OCI-LY7 (cell line): ENCODE results near the gene GRAMD2B. TPM values are rescaled to one million over a fixed set of nuclear protein-coding genes. Genes with fewer than 3 reads are reported as not detected.

Experiments
- BruUV-seq: library from RNA; stranded (reverse); fragments of 400-500 nt; replicated peaks from 2 replicates; lab custom pipeline; 2021; lab: Mats Ljungman, UMichigan
- CTCF ChIA-PET: fragments of 300-600 bp; sonication (Branson Sonifier 250); formaldehyde crosslinking; loops from one replicate; lab custom pipeline; 2022; ENCODE audit warnings: antibody characterized with exemption; ENCODE audit not compliant: unreplicated experiment; lab: Charles Lee
- POLR2A ChIA-PET: fragments of 300-600 bp; sonication (Branson Sonifier 250); formaldehyde crosslinking; loops from one replicate; lab custom pipeline; 2022; ENCODE audit warnings: antibody characterized with exemption; lab: Charles Lee
- DNase-seq: peaks from one replicate; pipeline ENCODE4 v3.0.0-alpha.2; 2015; ENCODE audit warnings: low spot score
- H2AFZ ChIP-seq: fragments of 200-600 bp; sonication (generic), shearing (Covaris generic); 2 replicates; pipeline ENCODE4 v1.6.1; 2014; ENCODE audit warnings: mild to moderate bottlenecking, antibody characterized with exemption, low read length, moderate library complexity
- H3K27ac ChIP-seq: fragments of 200-600 bp; sonication (generic); 2 replicates; pipeline ENCODE4 v1.5.1; 2014; ENCODE audit warnings: mixed run types, low read depth, mild to moderate bottlenecking, moderate library complexity, low read length, inconsistent platforms; ENCODE audit not compliant: poor library complexity, severe bottlenecking
- H3K36me3 ChIP-seq: fragments of 200-600 bp; sonication (generic); 2 replicates; pipeline ENCODE4 v1.6.1; 2014; ENCODE audit warnings: mild to moderate bottlenecking, antibody characterized with exemption, low read length, moderate library complexity, mixed read lengths; ENCODE audit not compliant: insufficient read depth
- H3K4me1 ChIP-seq: fragments of 200-600 bp; sonication (generic); 2 replicates; pipeline ENCODE4 v1.5.1; 2014; ENCODE audit warnings: mild to moderate bottlenecking, low read length; ENCODE audit not compliant: insufficient read depth, poor library complexity, severe bottlenecking
- H3K4me2 ChIP-seq: fragments of 200-600 bp; sonication (generic); 2 replicates; pipeline ENCODE4 v1.6.1; 2014; ENCODE audit warnings: mild to moderate bottlenecking, low read length
- H3K4me3 ChIP-seq: fragments of 200-600 bp; sonication (generic); 2 replicates; pipeline ENCODE4 v1.5.1; 2014; ENCODE audit warnings: mild to moderate bottlenecking, low read depth, low read length; ENCODE audit not compliant: poor library complexity, severe bottlenecking
- H3K79me2 ChIP-seq: fragments of 200-600 bp; sonication (generic); 2 replicates; pipeline ENCODE4 v1.6.1; 2016; ENCODE audit warnings: low read depth, mild to moderate bottlenecking, low read length, moderate library complexity, mixed read lengths; ENCODE audit not compliant: insufficient read depth
- H3K9me2 ChIP-seq: fragments of 200-600 bp; sonication (generic); 2 replicates; pipeline ENCODE4 v1.6.1; 2016; ENCODE audit warnings: mild to moderate bottlenecking, low read length, mixed read lengths; ENCODE audit not compliant: insufficient read depth
- H3K9me3 ChIP-seq: fragments of 200-600 bp; sonication (generic); 2 replicates; pipeline ENCODE4 v1.6.1; 2014; ENCODE audit warnings: mild to moderate bottlenecking, mixed run types, low read length, mixed read lengths
- H4K20me1 ChIP-seq: fragments of 200-600 bp; sonication (generic); 2 replicates; pipeline ENCODE4 v1.6.1; 2014; ENCODE audit warnings: mild to moderate bottlenecking, antibody characterized with exemption, low read length, moderate library complexity, mixed read lengths; ENCODE audit not compliant: insufficient read depth
- EZH2phosphoT487 ChIP-seq: fragments of 200-600 bp; sonication (generic); IDR thresholded peaks from 2 replicates; pipeline ENCODE4 v1.6.1; 2018; ENCODE audit warnings: low read depth, borderline replicate concordance, mild to moderate bottlenecking, mixed run types, antibody characterized with exemption, low read length, moderate library complexity, mixed read lengths
- intact Hi-C: fragments of 100-400 bp; cut with micrococcal nuclease; formaldehyde crosslinking; loops from one replicate; pipeline ENCODE4 v1.10.0; 2022; ENCODE audit not compliant: unreplicated experiment
- total RNA-seq, 2 experiments: library from RNA; depleted of rRNA in 1 of 2; stranded (reverse); fragments of >200 nt in 1 of 2; shearing (Covaris generic) in 1 of 2; gene quantifications; 2 replicates each; pipeline ENCODE4 v1.2.3, GENCODE V29; 2014 to 2022
- TF ChIP-seq, protein P1 (sequence below): fragments of 200-600 bp; sonication (generic); conservative IDR thresholded peaks from 2 replicates; pipeline ENCODE4 v1.5.1; 2014; ENCODE audit warnings: mild to moderate bottlenecking, antibody characterized with exemption, low read length, moderate library complexity, mixed read lengths

Gene GRAMD2B
- total RNA-seq, 2 experiments from 2014 or later: not detected

DNA sequence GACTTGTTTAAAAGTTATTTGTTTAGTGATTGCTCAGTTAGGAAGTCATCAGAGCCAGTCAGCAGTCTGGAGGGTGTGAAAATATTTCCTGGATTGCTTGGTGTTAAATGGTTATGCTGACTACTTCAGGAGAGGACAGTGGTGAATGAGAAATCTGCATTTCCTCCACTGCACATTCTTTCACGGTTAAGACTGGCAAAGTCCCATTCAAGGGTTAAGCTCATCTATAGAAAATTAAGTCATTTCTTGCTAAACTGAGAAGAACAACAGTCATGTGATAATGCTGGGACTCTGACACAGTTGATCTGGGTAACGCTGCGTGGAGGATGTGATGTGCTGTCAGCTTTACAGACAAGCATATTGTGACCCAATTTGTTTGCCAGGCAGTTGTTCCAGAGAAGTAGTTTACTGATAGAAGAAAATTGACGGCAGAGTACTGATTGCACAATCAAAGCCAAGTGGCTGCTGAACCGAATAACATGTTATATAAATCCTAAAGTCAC, 80.4 kb downstream of the GRAMD2B start:
- Histone ChIP-seq H3K36me3 (no peaks in the 10 kb centered on the region), H3K4me3 (no peak overlapping the region), H3K4me2 (no peak overlapping the region), H3K79me2 (no peaks in the 10 kb centered on the region), H2AFZ (no peak overlapping the region), H4K20me1 (no peaks in the 10 kb centered on the region), H3K27ac (no peak overlapping the region), H3K9me2 (no peaks in the 10 kb centered on the region), H3K4me1 (peaks cover under 1% of the 10 kb centered on the region), H3K9me3 (no peaks in the 10 kb centered on the region)
- intact Hi-C loops: loop anchor here (5.0 kb wide), 1 partner anchor 34 kb away; no protein-coding TSS in a partner anchor
- no TSS peak for BruUV-seq
- TF ChIP-seq EZH2phosphoT487: no peak
- TF ChIP-seq, protein P1, sequence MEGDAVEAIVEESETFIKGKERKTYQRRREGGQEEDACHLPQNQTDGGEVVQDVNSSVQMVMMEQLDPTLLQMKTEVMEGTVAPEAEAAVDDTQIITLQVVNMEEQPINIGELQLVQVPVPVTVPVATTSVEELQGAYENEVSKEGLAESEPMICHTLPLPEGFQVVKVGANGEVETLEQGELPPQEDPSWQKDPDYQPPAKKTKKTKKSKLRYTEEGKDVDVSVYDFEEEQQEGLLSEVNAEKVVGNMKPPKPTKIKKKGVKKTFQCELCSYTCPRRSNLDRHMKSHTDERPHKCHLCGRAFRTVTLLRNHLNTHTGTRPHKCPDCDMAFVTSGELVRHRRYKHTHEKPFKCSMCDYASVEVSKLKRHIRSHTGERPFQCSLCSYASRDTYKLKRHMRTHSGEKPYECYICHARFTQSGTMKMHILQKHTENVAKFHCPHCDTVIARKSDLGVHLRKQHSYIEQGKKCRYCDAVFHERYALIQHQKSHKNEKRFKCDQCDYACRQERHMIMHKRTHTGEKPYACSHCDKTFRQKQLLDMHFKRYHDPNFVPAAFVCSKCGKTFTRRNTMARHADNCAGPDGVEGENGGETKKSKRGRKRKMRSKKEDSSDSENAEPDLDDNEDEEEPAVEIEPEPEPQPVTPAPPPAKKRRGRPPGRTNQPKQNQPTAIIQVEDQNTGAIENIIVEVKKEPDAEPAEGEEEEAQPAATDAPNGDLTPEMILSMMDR: no peak
- ChIA-PET CTCF (no interaction called here), POLR2A (interaction anchor here (0.6 to 0.9 kb wide), 2 partner anchors 27 to 267 kb away, joined by 3 to 4 read pairs; no protein-coding TSS in a partner anchor)
- DNase-seq: no peak

GRCh38 chr5:126506079-126506478, 82.9 kb downstream of the GRAMD2B start:
- intact Hi-C loops: no loop called here
- POLR2A ChIA-PET: no interaction called here

More at GRCh38 chr5:126506079-126506478, 82.9 kb downstream of the GRAMD2B start:
- no peaks in the 10 kb centered on the region for H3K9me3 ChIP-seq
- no TSS peak for BruUV-seq
- CTCF ChIA-PET: no interaction called here
- no peak overlapping the region for H3K4me2 ChIP-seq
- peaks cover 6% of the 10 kb centered on the region for H3K4me1 ChIP-seq
- no peak overlapping the region for H3K4me3 ChIP-seq
- no peak for DNase-seq
- H4K20me1 ChIP-seq: no peaks in the 10 kb centered on the region
- H3K79me2 ChIP-seq: no peaks in the 10 kb centered on the region
- no peaks in the 10 kb centered on the region for H3K36me3 ChIP-seq
- no peaks in the 10 kb centered on the region for H3K9me2 ChIP-seq
- no peak overlapping the region for H3K27ac ChIP-seq
- no peak overlapping the region for H2AFZ ChIP-seq
- TF ChIP-seq, protein P1: no peak
- TF ChIP-seq EZH2phosphoT487: no peak
